Activated CD4-positive, alpha-beta T cell treated with anti-CD3 and anti-CD28 coated beads, Interleukin-2, amount 50 U/mL, for 4 hours (primary cell): ENCODE measurements around the gene APOBEC3F.
"Not testable (repeated sequence)": the region's sequence is repeated elsewhere in the genome, so short reads cannot be mapped to it uniquely, and the experiment has no call there.

Experiments used
- DNase-seq, 2 experiments: peaks; one replicate each; pipeline ENCODE4 v3.0.0-alpha.2; 2020

Gene APOBEC3F

DNA sequence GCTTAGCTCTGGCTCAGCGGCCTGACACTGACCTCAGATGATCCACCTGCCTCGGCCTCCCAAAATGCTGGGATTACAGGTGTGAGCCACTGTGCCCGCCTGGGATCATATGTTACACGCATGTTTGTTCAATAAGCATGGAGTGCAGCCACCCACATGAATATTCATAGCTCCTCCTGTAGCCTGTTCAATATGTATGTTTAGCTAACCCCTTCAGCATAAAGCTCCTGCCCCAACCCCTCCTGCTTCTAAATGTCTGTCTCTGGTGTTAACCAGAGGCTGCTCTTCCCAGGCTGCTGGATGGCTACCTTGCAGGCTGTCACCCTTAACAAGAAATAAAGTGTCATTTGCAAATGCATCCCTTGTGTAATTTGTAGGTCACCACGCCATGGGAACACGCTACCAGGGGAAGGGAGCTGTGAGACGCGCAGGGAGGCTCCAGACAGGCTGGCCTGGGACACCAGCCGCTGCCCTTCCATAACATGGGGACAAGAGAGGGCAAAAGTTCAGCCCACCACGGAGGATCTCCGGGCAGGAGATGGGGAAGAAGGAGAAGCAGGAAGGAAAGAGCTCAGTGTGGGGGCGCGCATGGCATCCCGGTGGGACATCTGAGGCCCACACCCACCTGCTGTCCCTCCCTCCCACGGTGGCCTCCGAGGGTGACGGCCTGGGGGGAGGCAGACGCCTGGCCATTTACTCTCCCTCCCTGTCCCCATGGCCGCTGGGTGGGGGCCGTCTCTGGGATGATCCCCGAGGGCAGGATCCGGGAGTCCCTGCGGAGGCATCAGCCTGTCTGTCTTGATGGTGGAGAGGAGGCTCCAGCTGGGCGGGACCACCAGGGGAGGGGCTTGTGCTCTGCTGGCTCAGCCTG is 35.7 kb downstream of the APOBEC3F start:
- DNase-seq = not testable (repeated sequence)

DNA sequence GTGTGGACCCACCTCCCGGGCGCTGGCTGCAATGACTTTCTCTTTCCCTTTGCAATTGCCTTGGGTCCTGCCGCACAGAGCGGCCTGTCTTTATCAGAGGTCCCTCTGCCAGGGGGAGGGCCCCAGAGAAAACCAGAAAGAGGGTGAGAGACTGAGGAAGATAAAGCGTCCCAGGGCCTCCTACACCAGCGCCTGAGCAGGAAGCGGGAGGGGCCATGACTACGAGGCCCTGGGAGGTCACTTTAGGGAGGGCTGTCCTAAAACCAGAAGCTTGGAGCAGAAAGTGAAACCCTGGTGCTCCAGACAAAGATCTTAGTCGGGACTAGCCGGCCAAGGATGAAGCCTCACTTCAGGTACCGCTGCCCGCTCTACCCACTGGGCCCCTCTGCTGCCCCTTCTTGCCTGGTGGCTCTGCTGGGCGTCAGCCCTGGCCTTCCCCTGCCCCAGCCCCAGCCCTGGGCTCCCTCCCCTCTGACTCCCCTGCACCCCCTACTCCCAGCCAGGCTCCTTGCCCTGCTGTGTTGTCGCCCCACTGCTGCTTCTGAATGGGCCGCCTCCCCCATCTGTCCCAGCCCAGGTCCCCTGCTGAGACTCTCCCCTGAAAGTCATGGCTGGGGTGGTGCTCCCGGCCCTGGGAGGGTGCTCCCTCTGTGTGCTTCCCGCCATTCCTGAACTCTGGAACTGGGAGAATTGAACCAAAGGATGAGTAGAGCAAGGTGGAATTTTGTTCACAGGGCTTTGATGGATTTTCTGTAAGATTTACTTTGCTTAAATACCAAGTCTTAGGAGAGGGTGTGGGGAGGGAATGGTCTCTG is 36.6 kb downstream of the APOBEC3F start, which contains the start of gene APOBEC3G:
Gene APOBEC3G (plus strand): TSS at position 250 of the 815 bp plus-strand sequence. CDS start 87 bp downstream, at position 337.
- peak; percentile 34 to 41 for DNase-seq

DNA sequence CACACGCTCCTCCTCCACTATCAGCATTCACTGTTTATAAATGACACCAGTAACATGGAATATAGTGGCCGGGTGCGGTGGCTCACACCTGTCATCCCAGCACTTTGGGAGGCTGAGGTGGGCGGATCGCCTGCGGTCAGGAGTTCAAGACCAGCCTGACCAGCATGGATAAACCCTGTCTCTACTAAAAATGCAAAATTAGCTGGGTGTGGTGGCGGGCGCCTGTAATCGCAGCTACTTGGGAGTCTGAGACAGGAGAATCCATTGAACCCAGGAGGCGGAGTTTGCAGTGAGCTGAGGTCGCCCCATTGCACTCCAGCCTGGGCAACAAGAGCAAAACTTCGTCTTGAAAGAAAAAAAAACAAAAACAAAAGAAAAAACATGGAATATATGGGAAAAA is 37.2 kb downstream of the APOBEC3F start:
- DNase-seq = not testable (repeated sequence)

DNA sequence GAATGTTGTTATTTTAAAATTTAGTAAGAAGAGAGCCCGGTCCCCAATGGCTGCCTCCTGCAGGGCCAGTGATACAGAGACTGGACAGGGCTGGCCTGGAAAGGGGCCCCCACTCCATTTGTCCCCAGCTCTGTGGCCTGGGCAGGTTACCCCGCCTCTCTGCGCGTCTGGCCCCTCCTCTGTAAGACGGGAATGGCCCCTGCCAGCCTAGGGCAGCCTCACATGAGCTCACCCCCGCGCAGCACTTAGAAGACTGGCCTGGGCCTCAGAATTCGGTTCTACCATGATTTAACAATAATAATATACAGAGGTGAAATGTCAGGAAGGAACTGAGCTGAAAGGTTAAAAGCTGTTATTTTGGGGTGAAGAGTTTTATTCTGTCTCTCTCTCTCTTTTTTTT is 37.7 kb downstream of the APOBEC3F start:
- no peak for DNase-seq

DNA sequence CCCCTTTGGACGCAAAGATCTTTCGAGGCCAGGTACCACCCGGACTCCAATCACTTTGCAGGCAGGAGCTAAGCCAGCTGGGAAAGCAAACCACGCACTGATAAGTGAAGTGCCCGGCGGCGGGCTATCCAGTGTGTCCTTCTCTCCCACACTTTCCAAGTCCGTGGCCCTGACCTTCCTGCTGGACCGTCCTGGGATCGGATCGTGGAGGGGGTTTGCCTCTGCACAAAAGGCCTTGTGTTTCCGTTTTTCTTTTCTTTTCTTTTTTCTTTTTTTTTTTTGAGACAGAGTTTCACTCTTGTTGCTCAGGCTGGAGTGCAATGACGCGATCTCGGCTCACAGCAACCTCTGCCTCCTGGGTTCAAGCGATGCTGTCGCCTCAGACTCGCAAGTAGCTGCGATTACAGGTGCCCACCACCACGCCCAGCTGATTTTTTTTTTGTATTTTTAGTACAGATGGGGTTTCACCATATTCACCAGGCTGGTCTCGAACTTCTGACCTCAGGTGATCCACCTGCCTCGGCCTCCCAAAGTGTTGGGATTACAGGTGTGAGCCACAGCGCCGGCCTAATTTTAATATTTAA is 38.5 kb downstream of the APOBEC3F start:
- DNase-seq = not testable (repeated sequence)

DNA sequence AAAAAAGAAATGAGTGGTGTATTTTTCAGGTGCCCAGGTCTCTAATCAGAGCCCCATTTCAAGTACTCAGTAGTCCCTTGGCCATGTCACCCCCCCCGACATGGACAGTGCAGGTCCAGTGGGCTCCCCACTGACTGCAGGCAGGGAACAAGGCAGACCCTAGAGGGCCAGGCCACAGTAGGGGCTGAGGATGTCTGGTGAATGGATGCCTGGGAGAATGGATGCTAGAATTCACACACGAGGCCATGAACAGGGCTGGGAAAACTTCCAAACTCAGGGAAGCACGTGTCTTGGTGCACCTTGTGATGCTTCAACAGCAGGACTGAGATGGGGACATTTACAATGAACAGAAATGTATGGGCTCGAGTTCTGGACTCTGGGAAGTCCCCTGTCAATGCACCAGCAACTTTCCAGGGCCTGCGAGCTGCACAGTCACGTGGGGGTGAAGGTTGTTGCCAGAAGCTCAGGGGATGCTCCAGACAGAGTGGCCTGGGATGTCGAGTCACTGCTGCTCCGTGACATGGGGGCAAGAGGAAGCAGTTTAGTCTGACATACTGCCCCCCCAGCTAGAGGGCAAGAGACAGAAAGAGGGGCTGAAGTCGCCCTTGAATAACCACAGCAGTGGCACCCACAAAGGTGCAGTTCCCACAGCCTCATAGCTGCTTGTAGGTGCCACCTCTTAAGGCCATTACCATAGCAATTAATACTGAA is 39.5 kb downstream of the APOBEC3F start:
- no peak for DNase-seq

DNA sequence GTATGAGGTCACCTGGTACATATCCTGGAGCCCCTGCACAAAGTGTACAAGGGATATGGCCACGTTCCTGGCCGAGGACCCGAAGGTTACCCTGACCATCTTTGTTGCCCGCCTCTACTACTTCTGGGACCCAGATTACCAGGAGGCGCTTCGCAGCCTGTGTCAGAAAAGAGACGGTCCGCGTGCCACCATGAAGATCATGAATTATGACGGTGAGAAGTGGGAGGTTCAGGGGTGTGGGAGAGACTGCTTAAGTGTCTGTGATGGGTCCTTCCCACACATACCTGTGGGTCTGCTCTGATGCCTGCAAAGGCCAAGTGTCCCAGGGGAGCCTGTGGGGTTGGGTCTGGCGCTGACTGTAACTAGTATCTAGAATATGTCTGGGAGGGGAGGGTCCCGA is 40.4 kb downstream of the APOBEC3F start:
- DNase-seq = no peak

DNA sequence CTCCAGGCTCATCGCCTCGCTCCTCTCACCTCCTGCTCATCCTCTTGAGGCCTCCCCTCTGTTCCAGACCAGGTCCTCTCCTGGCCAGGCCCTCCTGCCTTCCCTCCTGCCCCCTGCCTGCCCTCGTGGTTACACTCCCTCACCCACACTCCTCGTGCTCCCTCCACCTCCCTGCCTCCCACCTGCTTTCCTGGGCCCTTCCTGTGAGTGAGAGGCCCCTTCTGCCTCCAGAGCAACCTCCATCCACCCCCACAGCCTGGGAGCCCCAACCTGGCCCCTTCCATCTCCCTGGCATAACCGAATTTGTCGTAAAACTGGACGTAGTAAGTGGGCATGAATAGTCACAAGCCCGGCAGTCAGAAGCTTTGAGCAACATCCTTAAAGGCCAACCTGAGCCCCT is 40.9 kb downstream of the APOBEC3F start:
- DNase-seq = no peak

DNA sequence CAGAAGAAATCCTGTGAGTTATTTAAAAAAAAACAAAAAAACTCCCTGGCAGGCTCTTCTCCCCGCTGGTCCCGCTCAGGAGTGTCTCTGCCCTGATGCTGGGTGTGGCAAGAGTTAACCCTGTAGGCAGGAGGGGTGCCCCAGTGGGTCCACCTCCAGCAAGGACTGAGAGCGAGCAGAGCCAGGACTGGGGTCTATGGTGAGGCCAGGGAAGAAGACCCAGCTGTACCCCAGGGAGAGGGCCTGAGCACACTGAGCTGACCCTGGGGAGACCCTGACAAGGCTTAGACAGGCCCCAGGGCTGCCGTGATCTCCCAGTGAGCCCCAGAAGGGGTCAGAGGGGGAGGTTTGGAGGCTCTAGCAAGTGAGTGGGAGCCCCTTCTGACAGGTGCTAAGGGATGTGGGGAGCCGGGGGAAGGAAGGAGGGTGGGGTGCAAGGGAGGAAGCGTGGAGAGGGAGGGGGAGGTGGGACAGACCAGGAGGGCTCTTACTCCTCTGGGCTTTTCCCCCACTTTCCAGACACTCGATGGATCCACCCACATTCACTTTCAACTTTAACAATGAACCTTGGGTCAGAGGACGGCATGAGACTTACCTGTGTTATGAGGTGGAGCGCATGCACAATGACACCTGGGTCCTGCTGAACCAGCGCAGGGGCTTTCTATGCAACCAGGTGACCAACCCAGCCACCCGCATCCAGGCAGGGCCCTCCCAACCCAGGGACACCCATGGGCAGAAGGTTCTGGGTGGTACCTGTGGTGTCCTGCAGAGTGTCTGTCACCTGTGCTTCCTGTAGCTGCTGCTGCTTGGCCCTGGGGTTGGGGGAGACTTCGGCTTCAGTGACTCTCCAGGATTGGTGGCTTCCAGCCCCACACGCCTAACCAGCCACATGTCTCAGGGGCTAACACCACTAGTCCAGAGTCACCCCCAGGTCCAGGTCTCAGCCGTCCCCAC is 42.8 kb downstream of the APOBEC3F start:
- no peak for DNase-seq

DNA sequence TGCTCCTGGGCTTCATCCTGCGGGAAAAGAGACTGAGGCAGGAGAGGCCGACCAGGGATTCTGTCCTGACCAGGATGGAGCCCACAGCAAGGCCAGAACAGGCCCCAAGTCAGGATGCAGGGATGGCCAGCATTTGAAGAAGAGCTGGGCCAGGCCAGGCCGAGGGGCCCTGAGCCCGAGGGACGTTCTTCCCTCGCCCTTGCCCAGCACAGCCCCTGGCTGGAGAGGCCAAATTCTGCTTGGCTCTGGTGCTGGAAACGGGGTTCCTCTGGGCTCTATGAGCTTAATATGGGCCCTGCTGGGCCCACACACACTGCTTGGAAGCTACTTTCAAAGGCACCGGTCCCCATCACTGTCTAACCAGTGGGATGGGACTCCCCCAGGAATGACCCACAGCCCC is 44.0 kb downstream of the APOBEC3F start:
- DNase-seq = no peak

DNA sequence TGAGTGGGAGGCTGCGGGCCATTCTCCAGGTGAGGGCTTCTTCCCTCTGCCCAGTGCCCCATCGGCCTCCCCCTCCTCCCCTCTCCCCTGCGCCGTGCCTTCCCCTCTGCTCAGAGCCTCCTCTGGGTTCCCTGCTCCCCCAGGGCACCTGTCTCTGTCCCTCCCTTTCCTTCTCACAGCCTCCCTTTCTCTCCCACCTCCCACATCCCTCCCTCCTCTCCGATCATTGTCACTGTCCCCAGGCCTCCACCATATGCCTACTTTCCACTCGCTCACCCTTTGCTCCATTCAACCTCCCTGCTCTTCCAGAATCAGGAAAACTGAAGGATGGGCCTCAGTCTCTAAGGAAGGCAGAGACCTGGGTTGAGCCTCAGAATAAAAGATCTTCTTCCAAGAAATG is 46.4 kb downstream of the APOBEC3F start:
- DNase-seq = no peak

DNA sequence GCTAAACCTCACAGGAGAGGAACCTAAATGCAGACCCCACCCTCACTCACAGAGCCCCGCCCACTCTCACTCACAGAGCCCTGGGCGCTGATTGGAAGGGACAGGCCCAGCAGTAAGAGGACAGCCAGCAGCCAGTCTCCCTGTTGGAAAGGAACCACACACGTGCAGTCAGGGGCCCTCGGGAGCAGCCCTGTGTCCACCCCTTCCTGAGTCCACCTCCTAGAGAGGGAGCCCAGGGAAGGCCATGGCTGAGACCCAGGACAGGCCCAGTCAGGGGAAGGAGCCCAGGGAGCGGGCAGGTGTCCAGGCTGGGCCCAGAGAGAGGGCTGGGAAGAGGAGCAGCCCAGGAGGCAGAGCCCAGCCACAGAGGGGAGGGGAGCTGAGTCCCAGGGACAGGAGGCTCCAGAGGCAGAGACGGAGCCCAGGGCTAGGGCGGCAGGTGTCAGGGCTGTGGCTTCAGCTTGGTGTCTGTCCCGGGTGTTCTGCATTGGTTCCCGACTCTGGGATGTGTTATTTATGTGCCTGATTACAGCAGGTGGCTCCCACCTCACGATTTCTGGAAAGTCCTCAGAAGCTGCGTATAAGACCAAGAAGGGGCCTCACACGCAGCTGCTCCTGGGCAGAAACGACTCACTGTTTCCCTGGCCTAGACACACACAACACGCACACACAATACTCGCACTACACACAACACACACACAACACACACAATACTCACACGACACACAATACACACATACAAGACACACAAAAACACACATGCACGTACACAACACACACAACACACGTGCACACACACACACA is 47.4 kb downstream of the APOBEC3F start:
- DNase-seq = no peak

DNA sequence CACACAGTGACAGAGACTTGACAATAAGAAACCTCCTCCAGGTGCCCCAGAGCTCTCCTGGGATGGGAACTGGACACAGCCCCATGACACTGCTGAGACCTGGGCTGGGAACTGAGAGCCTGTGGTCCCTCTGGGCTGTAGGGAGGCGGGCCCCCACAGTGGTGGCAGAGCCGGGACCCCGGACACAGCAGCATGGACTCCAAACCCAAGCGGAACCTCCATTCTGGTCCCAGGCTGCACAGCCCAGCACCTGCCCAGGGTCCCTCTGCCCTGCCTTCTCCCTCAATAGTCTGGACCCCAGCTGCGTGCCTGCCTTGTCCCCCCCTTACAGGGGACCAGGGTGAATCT is 48.0 kb downstream of the APOBEC3F start:
- DNase-seq = no peak

DNA sequence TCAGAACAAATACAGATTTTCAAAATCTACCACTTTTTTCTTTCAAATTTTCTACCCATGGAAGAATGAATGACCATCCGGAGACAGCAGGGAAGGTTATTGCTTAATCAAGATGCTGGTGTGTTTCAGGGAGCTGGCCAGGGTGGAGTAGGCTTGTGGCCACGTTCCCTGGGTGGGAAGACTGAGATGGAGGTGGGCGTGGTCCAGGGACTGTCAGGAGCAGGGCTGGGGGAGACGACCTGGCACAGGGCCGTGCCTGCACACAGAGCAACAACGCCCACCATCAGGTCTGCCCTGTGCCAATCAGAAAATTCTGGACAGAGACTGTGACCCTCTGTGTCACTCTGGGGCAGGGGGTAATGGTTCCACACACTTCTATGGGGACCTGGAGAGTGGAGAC is 49.3 kb downstream of the APOBEC3F start:
- DNase-seq = no peak

DNA sequence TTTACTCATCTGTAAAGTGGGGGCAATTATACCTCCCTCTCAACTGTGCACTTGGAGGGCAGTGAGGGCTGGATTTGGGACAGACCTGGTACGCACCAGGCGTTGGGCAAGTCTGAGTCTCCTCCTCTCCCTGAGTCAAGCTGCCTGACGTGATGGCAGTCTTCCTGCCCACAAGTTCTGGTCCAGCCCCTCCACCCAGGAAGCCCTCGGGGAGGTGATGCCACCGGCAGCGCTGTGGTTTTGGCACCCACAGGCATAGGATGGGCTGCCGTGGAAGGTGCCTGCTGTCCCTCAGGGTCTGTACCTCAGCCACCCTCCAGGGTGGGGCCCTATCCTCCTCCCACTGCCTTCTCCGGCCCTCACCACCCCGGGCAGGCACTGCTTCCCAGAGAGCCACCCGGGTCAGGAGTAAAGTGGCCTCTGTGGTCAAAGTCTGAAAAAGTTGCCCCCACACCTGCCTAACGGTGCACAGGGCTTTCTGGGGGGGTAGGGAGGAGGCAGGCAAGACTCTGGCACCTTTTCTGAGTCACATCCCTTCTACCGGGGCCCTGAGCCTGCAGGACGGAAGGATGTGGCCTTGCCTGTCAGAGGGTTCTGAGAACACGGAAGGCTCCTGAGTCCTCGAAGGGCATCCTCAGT is 49.9 kb downstream of the APOBEC3F start:
- DNase-seq = peak; percentile 73 to 76

DNA sequence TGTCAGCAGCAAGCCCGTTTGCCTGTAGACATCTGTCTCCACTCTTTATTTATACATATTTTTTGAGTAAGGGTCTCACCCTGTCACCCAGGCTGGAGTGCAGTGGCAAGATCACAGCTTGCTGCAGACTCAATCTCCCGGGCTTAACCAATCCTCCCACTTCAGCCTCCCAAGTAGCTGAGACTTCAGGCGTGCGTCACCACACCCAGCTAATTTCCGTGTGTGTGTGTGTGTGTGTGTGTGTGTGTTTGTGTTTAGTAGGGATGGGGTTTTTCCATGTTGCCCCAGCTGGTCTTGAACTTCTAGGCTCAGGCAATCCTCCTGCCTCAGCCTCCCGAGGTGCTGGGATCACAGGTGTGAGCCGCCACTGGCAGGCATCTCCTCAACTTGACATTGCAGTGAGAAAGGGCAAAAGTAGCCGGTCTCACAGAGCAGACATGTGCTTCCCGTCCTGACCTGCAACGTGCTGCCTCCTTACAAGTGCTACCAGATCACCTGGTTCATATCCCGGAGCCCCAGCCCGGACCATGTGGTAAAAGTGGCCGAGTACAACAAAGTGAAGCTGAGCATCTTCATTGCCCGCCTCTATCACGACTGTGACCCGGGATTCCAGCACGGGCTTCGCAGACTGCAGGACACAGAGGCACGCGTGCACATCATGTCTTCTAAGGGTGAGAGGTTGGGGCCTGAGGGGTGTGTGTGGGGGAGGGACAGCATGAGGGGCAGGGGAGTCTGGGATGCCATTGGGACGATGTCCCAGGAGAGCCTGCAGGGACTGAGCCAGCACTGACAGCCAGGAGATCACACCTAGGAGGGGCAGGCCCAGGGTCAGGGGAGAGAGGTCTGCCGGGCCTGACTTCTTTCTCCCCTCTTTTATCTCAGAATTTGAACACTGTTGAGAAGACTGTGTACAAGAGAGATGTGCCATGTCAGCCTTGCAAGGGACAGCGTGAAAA is 50.7 kb downstream of the APOBEC3F start:
- DNase-seq = peak in 1 of 2 experiments; percentile 25

DNA sequence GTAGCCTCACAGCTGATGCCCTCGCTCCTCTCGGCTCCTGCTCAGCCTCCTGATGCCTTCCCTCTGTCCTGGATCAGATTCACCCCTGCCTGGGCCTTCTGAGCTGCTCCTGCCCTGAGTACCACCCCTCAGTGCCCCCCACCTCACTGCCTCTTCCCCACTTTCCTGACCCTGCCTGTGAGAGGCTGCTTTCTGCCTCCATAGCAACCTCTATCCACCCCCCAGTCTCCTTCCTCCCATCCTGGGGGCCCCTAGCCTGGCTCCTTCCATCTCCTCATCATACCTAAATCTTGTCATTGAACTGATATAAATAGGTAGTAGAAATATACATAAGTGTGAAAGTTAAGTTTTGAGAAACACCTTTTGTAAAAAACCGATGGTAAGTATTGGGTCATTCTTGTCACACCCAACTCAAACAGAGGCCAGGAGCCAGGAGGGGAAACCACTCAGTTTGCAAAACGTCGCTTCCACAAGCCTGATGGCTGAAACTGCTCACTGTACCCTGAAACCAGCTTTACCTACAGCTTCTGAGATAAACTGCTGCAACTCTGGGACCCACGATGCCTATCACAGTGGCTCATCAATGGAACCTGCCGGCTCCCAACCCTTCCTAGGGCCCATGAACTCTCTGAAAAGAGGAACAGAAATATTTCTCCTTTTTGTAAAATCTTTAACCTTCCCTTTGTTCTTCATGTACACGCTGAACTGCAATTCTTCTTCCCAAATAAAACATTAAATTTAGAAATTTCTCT is 51.6 kb downstream of the APOBEC3F start:
- DNase-seq = no peak

DNA sequence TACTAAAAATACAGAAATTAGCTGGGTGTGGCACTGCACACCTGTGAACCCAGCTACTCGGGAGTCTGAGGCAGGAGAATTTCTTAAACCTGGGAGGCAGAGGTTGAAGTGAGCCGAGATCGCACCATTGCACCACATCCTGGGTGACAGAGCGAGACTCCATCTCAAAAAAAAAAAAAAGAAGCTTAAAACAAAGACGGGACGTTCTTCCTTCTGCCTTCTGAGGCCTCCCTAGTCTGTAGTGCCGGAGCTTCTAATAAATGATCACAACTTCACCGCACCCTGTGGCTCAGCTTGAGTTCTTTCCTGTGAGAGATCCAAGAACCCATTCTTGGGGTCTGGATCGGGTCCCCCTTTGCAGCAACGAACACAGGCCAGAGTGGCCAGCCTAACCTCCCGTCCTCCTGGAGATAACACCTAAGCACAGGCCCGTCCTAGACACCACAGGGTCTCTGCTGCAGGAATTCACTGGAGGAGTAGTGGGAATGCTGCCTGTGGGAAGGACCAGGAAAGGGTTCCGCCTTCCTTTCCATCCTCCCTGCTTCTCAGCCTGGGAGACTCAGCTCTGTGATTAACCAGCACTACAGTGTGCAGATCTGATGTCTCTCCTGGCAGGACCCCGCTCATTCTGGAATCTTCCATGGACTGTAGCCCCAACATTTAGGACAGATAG is 54.2 kb downstream of the APOBEC3F start:
- DNase-seq = no peak
